AG09309 (cell line): ENCODE results near the gene OGFOD3.
"Not testable (repeated sequence)": the region's sequence is repeated elsewhere in the genome, so short reads cannot be mapped to it uniquely, and the experiment has no call there.

ENCODE experiments used
- DNase-seq: peaks from one replicate; pipeline ENCODE4 v3.0.0-alpha.2; 2010; ENCODE audit warnings: low read depth
- H3K4me3 ChIP-seq: 2 replicates; pipeline ENCODE4 v1.5.1; 2011; ENCODE audit warnings: mild to moderate bottlenecking, low read depth, low read length, moderate library complexity; ENCODE audit not compliant: control insufficient read depth
- TF ChIP-seq, protein P1 (sequence below): IDR thresholded peaks from 2 replicates; pipeline ENCODE4 v1.5.1; 2011; ENCODE audit warnings: mild to moderate bottlenecking, low read depth, low read length, inconsistent platforms; ENCODE audit not compliant: insufficient read depth, control insufficient read depth; ENCODE audit errors: missing control alignments

Gene OGFOD3

DNA sequence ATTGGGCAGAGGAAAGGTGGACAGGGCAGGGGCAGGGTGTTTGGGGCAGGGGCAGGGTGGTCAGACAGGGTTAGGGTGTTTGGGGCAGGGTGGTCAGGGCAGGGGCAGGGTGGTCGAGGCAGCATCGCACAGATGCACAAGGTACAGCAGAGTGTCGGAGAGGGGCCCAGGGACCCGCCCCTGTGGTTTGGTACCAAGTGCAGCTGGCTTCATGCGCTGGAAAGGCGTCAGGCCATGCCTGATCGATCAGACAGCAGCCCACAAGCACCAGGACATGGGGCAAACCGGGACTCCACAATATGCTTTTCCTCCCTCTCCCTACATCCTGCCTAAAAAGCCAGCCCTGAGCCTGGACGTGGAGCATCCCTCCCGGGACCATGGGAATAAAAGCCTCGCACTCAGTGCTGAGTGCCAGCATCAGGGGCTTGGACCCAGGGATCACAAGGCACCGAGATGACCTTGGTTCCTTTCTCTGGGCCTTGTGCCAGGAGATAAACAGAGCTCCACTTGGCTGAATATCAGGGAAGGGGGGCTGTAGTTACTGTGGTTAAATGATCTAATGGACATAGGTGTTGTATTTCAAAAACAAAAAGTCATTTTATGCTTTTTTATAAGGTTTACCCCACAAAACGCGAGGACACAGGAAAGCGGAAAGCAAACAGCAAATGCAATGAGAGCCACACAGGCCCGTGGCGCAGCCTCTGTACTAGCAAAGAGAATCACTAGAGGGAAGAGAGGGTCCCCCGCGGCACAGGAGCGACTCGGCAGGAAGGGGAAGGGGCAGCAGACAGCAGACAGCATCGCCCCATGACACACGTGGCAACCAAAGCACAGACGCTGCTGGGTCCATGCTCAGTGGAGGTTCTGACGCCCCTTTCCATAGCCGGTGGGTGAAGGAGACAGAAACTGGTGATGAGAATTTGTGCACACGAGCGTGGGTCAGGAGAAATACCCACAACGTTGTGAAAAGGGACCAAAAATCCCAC lies 5.6 kb downstream of the OGFOD3 start:
- TF ChIP-seq, protein P1, sequence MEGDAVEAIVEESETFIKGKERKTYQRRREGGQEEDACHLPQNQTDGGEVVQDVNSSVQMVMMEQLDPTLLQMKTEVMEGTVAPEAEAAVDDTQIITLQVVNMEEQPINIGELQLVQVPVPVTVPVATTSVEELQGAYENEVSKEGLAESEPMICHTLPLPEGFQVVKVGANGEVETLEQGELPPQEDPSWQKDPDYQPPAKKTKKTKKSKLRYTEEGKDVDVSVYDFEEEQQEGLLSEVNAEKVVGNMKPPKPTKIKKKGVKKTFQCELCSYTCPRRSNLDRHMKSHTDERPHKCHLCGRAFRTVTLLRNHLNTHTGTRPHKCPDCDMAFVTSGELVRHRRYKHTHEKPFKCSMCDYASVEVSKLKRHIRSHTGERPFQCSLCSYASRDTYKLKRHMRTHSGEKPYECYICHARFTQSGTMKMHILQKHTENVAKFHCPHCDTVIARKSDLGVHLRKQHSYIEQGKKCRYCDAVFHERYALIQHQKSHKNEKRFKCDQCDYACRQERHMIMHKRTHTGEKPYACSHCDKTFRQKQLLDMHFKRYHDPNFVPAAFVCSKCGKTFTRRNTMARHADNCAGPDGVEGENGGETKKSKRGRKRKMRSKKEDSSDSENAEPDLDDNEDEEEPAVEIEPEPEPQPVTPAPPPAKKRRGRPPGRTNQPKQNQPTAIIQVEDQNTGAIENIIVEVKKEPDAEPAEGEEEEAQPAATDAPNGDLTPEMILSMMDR: no peak
- DNase-seq: no peak
- H3K4me3 ChIP-seq: no peak overlapping the region

DNA sequence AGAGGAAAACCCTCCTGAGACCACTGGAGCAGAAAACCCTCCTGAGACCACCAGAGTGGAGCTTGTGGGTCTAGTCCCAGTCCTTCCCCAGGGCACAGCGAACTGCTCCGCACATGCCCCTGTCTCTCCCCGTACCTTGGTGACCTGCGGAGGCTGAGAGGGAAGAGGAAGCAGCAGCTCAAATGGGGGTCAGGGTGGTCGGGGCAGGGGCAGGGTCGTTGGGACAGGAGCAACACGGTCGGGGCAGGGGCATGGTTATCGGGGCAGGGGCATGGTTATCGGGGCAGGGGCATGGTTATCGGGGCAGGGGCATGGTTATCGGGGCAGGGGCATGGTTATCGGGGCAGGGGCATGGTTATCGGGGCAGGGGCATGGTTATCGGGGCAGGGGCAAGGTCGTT lies 6.3 kb downstream of the OGFOD3 start:
- DNase-seq: not testable (repeated sequence)

DNA sequence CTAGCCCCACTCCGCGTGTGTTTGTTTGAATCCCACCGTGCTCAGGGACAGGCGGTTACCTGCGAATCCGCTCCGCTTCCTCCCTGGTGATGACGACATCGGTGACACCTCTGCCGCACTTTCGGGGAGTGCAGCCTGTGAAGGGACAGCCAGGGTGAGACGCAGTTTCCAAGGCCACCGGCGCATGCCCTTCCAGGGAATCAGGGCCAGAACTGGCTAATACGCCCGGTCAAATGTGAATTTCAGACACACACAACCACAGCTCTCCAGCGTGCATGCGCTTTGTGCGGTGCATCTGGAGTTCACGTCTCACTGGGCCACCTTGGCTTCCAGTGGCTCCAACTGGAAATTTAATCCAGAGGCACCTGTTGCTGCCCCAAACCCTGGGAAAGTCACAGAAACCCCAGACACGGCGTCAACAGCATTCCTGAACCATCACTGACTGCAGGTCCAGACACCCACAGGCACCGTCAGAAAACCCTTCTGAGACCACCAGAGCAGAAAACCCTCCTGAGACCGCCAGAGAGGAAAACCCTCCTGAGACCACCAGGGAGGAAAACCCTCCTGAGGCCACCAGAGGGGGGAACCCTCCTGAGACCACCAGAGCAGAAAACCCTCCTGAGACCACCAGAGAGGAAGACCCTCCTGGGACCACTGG lies 6.9 kb downstream of the OGFOD3 start:
- TF ChIP-seq, protein P1: no peak
- no peak for DNase-seq
- no peak overlapping the region for H3K4me3 ChIP-seq

More for the DNA sequence above, 6.3 kb downstream of the OGFOD3 start:
- H3K4me3 ChIP-seq: not testable (repeated sequence)

DNA sequence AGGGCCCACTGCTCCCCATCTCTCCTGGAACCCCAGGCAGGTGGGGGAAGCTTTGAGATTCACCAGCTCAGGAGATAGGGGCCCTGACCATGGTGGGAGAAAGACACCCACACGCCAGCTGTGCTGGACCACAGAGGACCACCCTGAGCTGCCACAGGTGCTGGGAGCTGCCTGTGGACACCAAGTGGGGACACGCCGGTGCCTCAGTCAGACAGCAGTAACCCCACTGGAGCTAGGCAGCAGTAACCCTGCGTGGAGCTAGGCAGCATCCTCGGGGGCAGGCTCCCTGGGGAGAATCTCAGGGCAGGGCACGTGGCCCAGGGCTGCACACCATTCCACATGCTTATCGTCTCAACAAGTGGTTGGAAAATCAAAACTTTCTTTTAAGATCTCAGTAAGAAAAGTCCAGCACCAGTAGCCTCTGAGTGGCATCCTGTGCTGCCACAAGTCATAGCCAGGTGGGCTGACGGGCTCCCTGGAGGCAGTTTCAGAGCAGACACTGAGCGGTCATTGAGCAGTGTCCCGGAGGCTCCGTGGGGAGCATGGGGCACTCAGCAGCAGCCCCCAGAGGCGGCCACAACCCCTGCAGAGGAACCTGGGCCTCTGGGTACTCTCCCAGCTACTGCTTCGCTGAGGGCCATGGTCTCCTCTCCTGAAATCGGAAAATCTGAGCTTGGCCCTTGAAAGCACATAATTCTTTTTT lies 8.2 kb downstream of the OGFOD3 start:
- DNase-seq: no peak
- no peak overlapping the region for H3K4me3 ChIP-seq
- TF ChIP-seq, protein P1: no peak

DNA sequence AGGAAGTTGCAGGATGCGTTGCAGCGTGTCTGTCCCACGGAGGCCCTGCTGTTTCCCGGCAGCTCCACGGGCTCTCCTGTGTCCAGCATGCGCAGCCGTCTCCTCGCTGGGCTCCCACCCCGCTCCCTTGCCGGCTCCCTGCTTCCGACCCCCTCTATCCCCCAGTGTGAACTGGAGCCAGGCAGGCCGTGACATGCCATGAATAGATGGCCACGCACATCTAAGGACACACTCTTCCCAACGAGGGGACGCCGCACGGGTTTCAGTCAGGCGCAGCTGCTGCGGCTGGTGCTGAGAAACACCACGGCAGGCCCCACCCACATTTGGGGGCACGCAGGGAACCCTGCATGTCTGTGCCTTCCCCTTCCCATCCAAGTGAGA lies 9.5 kb downstream of the OGFOD3 start:
- TF ChIP-seq, protein P1: no peak
- no peak for DNase-seq

DNA sequence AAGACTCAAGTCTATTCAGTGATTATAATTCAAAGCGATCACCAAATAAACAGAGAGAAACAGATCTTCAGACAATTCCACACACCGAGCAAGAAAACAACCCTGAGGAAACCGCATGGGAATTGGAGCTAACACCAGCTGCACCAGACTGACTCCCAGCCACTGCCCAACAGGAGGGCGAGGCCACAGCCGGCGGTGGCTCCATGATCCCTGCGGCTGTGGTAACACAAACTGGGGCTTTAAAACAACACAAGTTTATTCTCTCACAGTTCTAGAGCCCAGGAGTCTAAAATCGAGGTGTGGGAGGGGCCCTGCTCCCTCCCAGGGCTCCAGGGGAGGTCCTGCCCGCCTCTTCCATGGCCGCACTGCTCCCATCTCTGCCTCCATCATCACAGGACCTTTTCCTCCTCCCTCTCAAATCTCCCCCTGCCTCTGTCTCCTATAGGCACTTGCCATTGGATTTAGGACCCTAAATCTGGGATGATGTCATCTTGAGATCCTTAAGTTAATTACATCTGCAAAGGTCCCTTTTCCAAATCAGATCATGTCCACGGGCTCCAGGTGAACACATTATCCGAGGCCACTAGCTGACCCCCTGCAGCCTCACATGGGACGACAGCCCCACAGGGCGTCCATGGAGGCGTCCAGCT lies 10.0 kb downstream of the OGFOD3 start:
- no peak overlapping the region for H3K4me3 ChIP-seq
- no peak for DNase-seq
- TF ChIP-seq, protein P1: no peak

More for the DNA sequence above, 9.5 kb downstream of the OGFOD3 start:
- H3K4me3 ChIP-seq: no peak overlapping the region
